ENCODE measurements around the gene AZU1. TPM values are rescaled to one million over a fixed set of nuclear protein-coding genes. Genes with fewer than 3 reads are reported as not detected.

The AZU1 gene
- total and polyA plus RNA-seq, 2 of the 8 experiments (the other 6 are each of a cell fraction or from before 2014, with no cell fraction given), result 0.80 to 1.3 TPM

DNA sequence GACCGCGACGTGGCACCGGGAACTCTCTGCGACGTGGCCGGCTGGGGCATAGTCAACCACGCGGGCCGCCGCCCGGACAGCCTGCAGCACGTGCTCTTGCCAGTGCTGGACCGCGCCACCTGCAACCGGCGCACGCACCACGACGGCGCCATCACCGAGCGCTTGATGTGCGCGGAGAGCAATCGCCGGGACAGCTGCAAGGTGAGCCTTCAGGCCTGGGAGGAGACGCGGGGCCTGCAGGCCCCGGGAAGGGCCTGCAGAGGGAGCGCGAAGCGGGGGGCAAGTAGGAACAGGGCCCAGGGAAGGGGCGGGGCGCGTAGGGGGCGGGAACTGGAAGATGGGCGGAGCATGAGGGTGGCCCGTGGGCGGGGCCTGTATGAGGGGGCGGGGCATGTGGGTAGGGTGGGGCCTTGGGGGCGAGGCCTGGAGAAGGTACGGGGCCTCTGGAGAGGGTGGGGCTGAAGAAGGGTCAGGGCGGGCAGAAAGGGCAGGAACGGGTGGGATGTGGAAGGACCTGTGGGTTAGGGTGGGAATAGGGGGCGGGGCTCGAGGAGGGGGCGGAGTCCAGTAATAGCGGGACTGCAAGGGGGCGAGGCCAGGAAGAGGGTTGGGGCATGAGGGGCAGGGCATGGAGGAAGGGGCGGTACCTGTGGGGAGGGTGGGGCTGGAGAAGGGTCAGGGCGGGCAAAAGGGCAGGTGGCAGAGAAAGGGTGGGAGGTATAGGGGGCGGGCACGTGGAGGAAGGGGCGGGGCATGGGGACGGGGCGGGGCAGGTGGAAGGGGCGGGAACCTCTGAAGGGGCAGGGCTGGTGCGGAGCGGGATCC is 34.3 kb downstream of the AZU1 start:
- ChIA-PET CTCF (ENCODE audit: partially characterized antibody) (interaction anchor here (1.4 to 3.1 kb wide), 2 partner anchors 17 to 56 kb away, joined by 5 to 12 read pairs; no protein-coding TSS in a partner anchor), POLR2A (ENCODE audit: partially characterized antibody) (interaction anchor here (0.8 to 2.8 kb wide), 8 partner anchors 14 to 157 kb away, joined by 3 to 22 read pairs (median 5); partner anchors contain the start of genes KISS1R, MED16, RNU6-9 and WDR18)
- peaks cover 9 to 25% (median 13%) of the 10 kb centered on the region in 4 experiments for H3K27me3 ChIP-seq (replicated peaks in 1 of 4; ENCODE audit: control insufficient read depth in 3 of 4, extremely low read depth in 1 of 4, insufficient read depth in 3 of 4, low read length in 3 of 4)
- no peak overlapping the region for H3K4ac ChIP-seq (replicated peaks; ENCODE audit: insufficient read length, low read depth, low read length)
- DNase-seq (ENCODE audit: low read depth in 1 of 2, low spot score in 2 of 2) (peak; percentile 91 to 96), FAIRE-seq (no peak)
- peaks cover 10% of the 10 kb centered on the region; the same call in 1 of the 2 replicates for H3K23me2 ChIP-seq (ENCODE audit: low read depth, low read length)
- no peak overlapping the region; the same call in 1 of the 2 replicates for H2BK15ac ChIP-seq (ENCODE audit: low read length)
- peak overlapping the region; percentile 93; the same call in 1 of the 2 replicates for H4K8ac ChIP-seq (ENCODE audit: extremely low read depth, insufficient read depth, low read length)
- no peaks in the 10 kb centered on the region for H3K79me2 ChIP-seq (ENCODE audit: control insufficient read depth in 1 of 2, insufficient read depth in 2 of 2, low read length in 2 of 2)
- no peak overlapping the region for H3K27ac ChIP-seq (ENCODE audit: low read depth, low read length)
- no peak overlapping the region for H2AFZ ChIP-seq (ENCODE audit: low read length)
- WGBS, 2 experiments (ENCODE audit: extremely low coverage in 1 of 2, insufficient coverage in 1 of 2, insufficient read length in 1 of 2, insufficient replicate concordance in 2 of 2, low coverage in 1 of 2, low lambda C conversion rate in 2 of 2, missing lambda C conversion rate in 1 of 2), result 12% methylated on average over 27 of the region's 60 CpGs; no CpG with 5 or more reads in 1 of the 2 experiments
- peak overlapping the region in 2 of 4 experiments; percentile 8 to 59; a peak in 3 of 8 replicates for H3K4me3 ChIP-seq (ENCODE audit: extremely low read depth in 1 of 4, insufficient read depth in 2 of 4, low read depth in 3 of 4, low read length in 4 of 4)
- no peak overlapping the region for H3K23ac ChIP-seq (ENCODE audit: insufficient read length)
- H4K20me1 ChIP-seq (replicated peaks in 1 of 2; ENCODE audit: control insufficient read depth in 1 of 2, insufficient read depth in 2 of 2, low read length in 2 of 2), result peaks cover 0 to 8% of the 10 kb centered on the region in 2 experiments
- H3K79me1 ChIP-seq (ENCODE audit: low read depth, low read length), result no peaks in the 10 kb centered on the region
- peak overlapping the region; percentile 52 for H4K5ac ChIP-seq (ENCODE audit: insufficient read length, low read depth, low read length)
- no peak overlapping the region; the same call in none of the 2 replicates for H3K18ac ChIP-seq (ENCODE audit: extremely low read depth, low read length)
- H3K4me2 ChIP-seq (ENCODE audit: insufficient read depth in 1 of 2, low read depth in 2 of 2, low read length in 2 of 2), result peak overlapping the region; percentile 63 to 72
- no peak overlapping the region for H2AK5ac ChIP-seq (ENCODE audit: low read depth, low read length)
- peaks cover 0 to 5% (median 3%) of the 10 kb centered on the region in 4 experiments; a peak in 6 of 7 replicates for H3K4me1 ChIP-seq (replicated peaks in 1 of 4; ENCODE audit: control insufficient read depth in 3 of 4, insufficient read depth in 4 of 4, low read length in 3 of 4)
- peak overlapping the region; percentile 77; the same call in 1 of the 2 replicates for H2BK5ac ChIP-seq (ENCODE audit: low read depth, low read length)
- no peaks in the 10 kb centered on the region for H3K36me3 ChIP-seq (ENCODE audit: control insufficient read depth in 2 of 4, insufficient read depth in 4 of 4, low read length in 3 of 4)
- H3K56ac ChIP-seq (replicated peaks; ENCODE audit: insufficient read length, low read depth, low read length), result no peak overlapping the region
- H2BK12ac ChIP-seq (ENCODE audit: low read depth, low read length), result peak overlapping the region; percentile 92; the same call in 1 of the 2 replicates
- no peak overlapping the region for H3K14ac ChIP-seq (ENCODE audit: insufficient read length)
- H2BK20ac ChIP-seq (ENCODE audit: low read length), result no peak overlapping the region
- H3K9me3 ChIP-seq (ENCODE audit: insufficient read depth in 2 of 2, low read depth in 1 of 2, low read length in 1 of 2), result no peaks in the 10 kb centered on the region
- H4K91ac ChIP-seq (replicated peaks; ENCODE audit: insufficient read length, low read length), result peak overlapping the region; percentile 80
- no peak overlapping the region for H2BK120ac ChIP-seq (replicated peaks; ENCODE audit: low read depth, low read length)
- no peak overlapping the region for H3K9ac ChIP-seq (replicated peaks in 1 of 4; ENCODE audit: extremely low read depth in 1 of 4, low read depth in 3 of 4, low read length in 3 of 4)
- no peak for TF ChIP-seq CHD2 (IDR thresholded peaks at IDR 0.05; ENCODE audit: low read length)
- no peak for TF ChIP-seq HDAC6 (IDR thresholded peaks at IDR 0.05; ENCODE audit: low read depth, low read length)
- peak; percentile 58; the same call in 1 of the 2 replicates for TF ChIP-seq RBBP5 (IDR thresholded peaks at IDR 0.05; ENCODE audit: borderline replicate concordance, low read depth, low read length)
- no peak for TF ChIP-seq CEBPB (IDR thresholded peaks at IDR 0.05; ENCODE audit: low read depth, low read length)
- 0 out of 2 replicates have a peak, but pooled peaks have one; percentile 11 for TF ChIP-seq ATF3 (IDR thresholded peaks at IDR 0.05; ENCODE audit: insufficient read depth, low read depth, low read length)
- 0 out of 4 replicates have a peak, but pooled peaks of 1 of the 2 experiments have one; percentile 29 for TF ChIP-seq HDAC2 (IDR thresholded peaks at IDR 0.05; ENCODE audit: borderline replicate concordance in 1 of 2, low read depth in 2 of 2, low read length in 2 of 2)
- no peak for TF ChIP-seq BRCA1 (IDR thresholded peaks at IDR 0.05; ENCODE audit: low read depth, low read length)
- TF ChIP-seq JUN (IDR thresholded peaks at IDR 0.05; ENCODE audit: low read depth, low read length), result no peak
- no peak for TF ChIP-seq MAFK (IDR thresholded peaks at IDR 0.05; ENCODE audit: low read depth, low read length)
- no peak for TF ChIP-seq POLR2A (IDR thresholded peaks at IDR 0.05; ENCODE audit: control extremely low read depth in 1 of 2, low read depth in 2 of 2, low read length in 2 of 2)
- TF ChIP-seq SP4 (IDR thresholded peaks at IDR 0.05; ENCODE audit: low read length), result no peak
